SH-SY5Y (cell line): ENCODE measurements around the gene TJP2.

Experiments used
- GATA2 ChIP-seq: IDR thresholded peaks from 2 replicates; pipeline ENCODE4 v1.6.1; 2011; ENCODE audit warnings: mild to moderate bottlenecking, low read depth, low read length
- GATA3 ChIP-seq: IDR thresholded peaks from 2 replicates; pipeline ENCODE4 v1.6.1; 2011; ENCODE audit warnings: low read depth, mild to moderate bottlenecking, low read length, moderate library complexity

DNA sequence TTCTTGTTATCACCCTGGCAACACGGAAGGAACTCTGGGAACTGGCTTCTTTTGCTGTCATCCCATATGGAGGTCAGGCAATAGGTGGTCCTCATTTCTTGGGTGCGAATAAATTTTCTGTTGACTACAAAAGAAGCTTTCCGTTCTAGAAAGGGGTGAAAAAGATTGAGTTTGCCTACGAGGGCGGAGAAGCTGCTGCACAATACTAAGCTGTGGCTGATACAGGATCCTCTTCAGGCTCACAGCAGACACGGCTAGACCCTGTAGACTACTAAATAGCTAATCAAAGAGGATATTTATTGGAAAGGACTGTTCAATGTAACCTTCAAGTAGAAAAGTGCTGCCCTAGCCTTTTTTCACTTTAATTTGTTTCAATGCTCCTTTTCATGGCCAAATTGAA lies 58.1 kb downstream of the TJP2 start:
- TF ChIP-seq GATA2: no peak
- TF ChIP-seq GATA3: no peak
